Right lobe of liver (tissue), 4 donors: ENCODE measurements around the gene NIPBL.

Experiments used
- CTCF ChIP-seq, 4 donors: fragments of 200-600 bp in 3 of 4; fragments of 450-650 bp in 1 of 4; IDR thresholded peaks; one replicate each; pipeline versions ENCODE4 v1.5.1 to v1.8.0; 2016 to 2022; ENCODE audit warnings: antibody characterized with exemption in 4 of 4, mild to moderate bottlenecking in 2 of 4
- POLR2A ChIP-seq: fragments of 450-650 bp; IDR thresholded peaks from one replicate; pipeline ENCODE4 v1.6.1; 2017; ENCODE audit warnings: antibody characterized with exemption, mild to moderate bottlenecking
- donor health status: DM: no; HTN: no; CAD: no.
- donor health status: DM: no; HTN: no; CAD: no.
- donor health status: DM: no; HTN: yes; CAD: no.

DNA sequence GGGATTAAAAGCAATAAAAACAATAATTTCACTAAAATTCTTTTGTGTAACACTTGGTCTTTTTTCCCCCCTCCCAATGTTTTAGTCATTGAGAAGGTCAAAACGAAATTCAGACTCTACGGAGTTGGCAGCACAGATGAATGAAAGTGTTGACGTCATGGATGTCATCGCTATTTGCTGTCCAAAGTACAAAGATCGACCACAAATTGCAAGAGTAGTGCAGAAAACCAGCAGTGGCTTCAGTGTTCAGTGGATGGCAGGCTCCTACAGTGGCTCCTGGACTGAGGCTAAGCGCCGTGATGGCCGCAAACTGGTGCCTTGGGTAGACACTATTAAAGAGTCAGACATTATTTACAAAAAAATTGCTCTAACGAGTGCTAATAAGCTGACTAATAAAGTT lies 187.9 kb downstream of the NIPBL start:
- TF ChIP-seq POLR2A (no peak), CTCF (IDR thresholded peaks at IDR 0.05) (no peak)
